Activated T-helper 2 cell treated with anti-CD3 and anti-CD28 coated beads, Interferon-gamma antibody, Interleukin-2, Interleukin-4, amounts not matched to agents 10 μg/mL and 5 μg/mL and 100 μg/mL, durations not matched to agents 14 hours and 24 hours and 36 hours (primary cell): ENCODE results near the gene SPATA7. TPM values are rescaled to one million over a fixed set of nuclear protein-coding genes. Genes with fewer than 3 reads are reported as not detected.

Experiments used
- DNase-seq: peaks from one replicate; pipeline ENCODE4 v3.0.0; 2021; ENCODE audit warnings: low spot score
- H3K27ac Mint-ChIP-seq: one replicate; pipeline ENCODE4 v1.8.0; 2021; ENCODE audit warnings: mixed read lengths
- H3K27me3 Mint-ChIP-seq: one replicate; pipeline ENCODE4 v1.8.0; 2021; ENCODE audit warnings: low read depth, mixed read lengths
- H3K36me3 Mint-ChIP-seq: one replicate; pipeline ENCODE4 v1.8.0; 2021; ENCODE audit warnings: low read depth, mixed read lengths
- H3K4me1 Mint-ChIP-seq: one replicate; pipeline ENCODE4 v1.8.0; 2021; ENCODE audit warnings: low read depth, mixed read lengths
- H3K4me3 Mint-ChIP-seq: one replicate; pipeline ENCODE4 v1.8.0; 2021; ENCODE audit warnings: low read depth, mild to moderate bottlenecking, moderate library complexity, mixed read lengths
- H3K9me3 Mint-ChIP-seq: one replicate; pipeline ENCODE4 v1.8.0; 2021; ENCODE audit warnings: mixed read lengths
- intact Hi-C: fragments of 100-400 bp; cut with micrococcal nuclease; formaldehyde crosslinking; loops from one replicate; pipeline ENCODE4 v1.15.1; 2023
- total RNA-seq: library from RNA; stranded (reverse); gene quantifications from 2 replicates; pipeline ENCODE4 v1.2.3, GENCODE V29; 2022

Gene SPATA7
- total RNA-seq, 1 donor from 2014 or later, result 3.1 TPM

GRCh38 chr14:88476825-88477224 lies 91.4 kb downstream of the SPATA7 start:
- no peaks in the 10 kb centered on the region for H3K4me1 Mint-ChIP-seq
- intact Hi-C loops, result no loop called here
- no peak overlapping the region for H3K4me3 Mint-ChIP-seq
- no peaks in the 10 kb centered on the region for H3K9me3 Mint-ChIP-seq
- H3K27me3 Mint-ChIP-seq, result no peaks in the 10 kb centered on the region
- DNase-seq, result no peak
- no peak overlapping the region for H3K27ac Mint-ChIP-seq
- H3K36me3 Mint-ChIP-seq, result no peaks in the 10 kb centered on the region

GRCh38 chr14:88477513-88478250 lies 92.2 kb downstream of the SPATA7 start:
- Mint-ChIP-seq H3K27ac (no peak overlapping the region), H3K36me3 (no peaks in the 10 kb centered on the region), H3K4me3 (no peak overlapping the region)

GRCh38 chr14:88478931-88479330 lies 93.5 kb downstream of the SPATA7 start:
- H3K36me3 Mint-ChIP-seq, result no peaks in the 10 kb centered on the region
- intact Hi-C loops, result no loop called here
- no peaks in the 10 kb centered on the region for H3K27me3 Mint-ChIP-seq
- H3K4me3 Mint-ChIP-seq, result no peak overlapping the region
- no peaks in the 10 kb centered on the region for H3K4me1 Mint-ChIP-seq
- H3K9me3 Mint-ChIP-seq, result no peaks in the 10 kb centered on the region
- no peak overlapping the region for H3K27ac Mint-ChIP-seq
- no peak for DNase-seq

More at GRCh38 chr14:88477513-88478250, 92.2 kb downstream of the SPATA7 start:
- Mint-ChIP-seq H3K27me3 (no peaks in the 10 kb centered on the region), H3K4me1 (no peaks in the 10 kb centered on the region), H3K9me3 (no peaks in the 10 kb centered on the region)
- DNase-seq, result no peak
- intact Hi-C loops, result no loop called here

- no peaks in the 10 kb centered on the region for H3K27me3 Mint-ChIP-seq
- H3K4me1 Mint-ChIP-seq, result no peaks in the 10 kb centered on the region
- intact Hi-C loops, result no loop called here
- no peak overlapping the region for H3K27ac Mint-ChIP-seq
- H3K36me3 Mint-ChIP-seq, result no peaks in the 10 kb centered on the region
- H3K4me3 Mint-ChIP-seq, result no peak overlapping the region
- no peaks in the 10 kb centered on the region for H3K9me3 Mint-ChIP-seq
- no peak for DNase-seq
Measured at GRCh38 chr14:88479574-88479987, 94.1 kb downstream of the SPATA7 start.

GRCh38 chr14:88481059-88481458 lies 95.6 kb downstream of the SPATA7 start:
- H3K4me1 Mint-ChIP-seq, result no peaks in the 10 kb centered on the region
- intact Hi-C loops, result no loop called here
- no peak overlapping the region for H3K27ac Mint-ChIP-seq
- DNase-seq, result no peak
- H3K4me3 Mint-ChIP-seq, result no peak overlapping the region
- no peaks in the 10 kb centered on the region for H3K36me3 Mint-ChIP-seq
- no peaks in the 10 kb centered on the region for H3K9me3 Mint-ChIP-seq
- peaks cover 5% of the 10 kb centered on the region for H3K27me3 Mint-ChIP-seq

- Mint-ChIP-seq H3K27me3 (peaks cover 5% of the 10 kb centered on the region), H3K4me3 (no peak overlapping the region), H3K27ac (no peak overlapping the region), H3K36me3 (no peaks in the 10 kb centered on the region), H3K4me1 (no peaks in the 10 kb centered on the region), H3K9me3 (no peaks in the 10 kb centered on the region)
- DNase-seq, result no peak
- intact Hi-C loops, result no loop called here
Measured at GRCh38 chr14:88481794-88482193, 96.3 kb downstream of the SPATA7 start.

GRCh38 chr14:88482524-88482923 lies 97.1 kb downstream of the SPATA7 start:
- Mint-ChIP-seq H3K9me3 (no peaks in the 10 kb centered on the region), H3K4me3 (no peak overlapping the region), H3K4me1 (no peaks in the 10 kb centered on the region), H3K27me3 (peaks cover 5% of the 10 kb centered on the region), H3K27ac (no peak overlapping the region), H3K36me3 (no peaks in the 10 kb centered on the region)
- intact Hi-C loops, result no loop called here
- DNase-seq, result no peak

Other genes starting within 250 kb of the SPATA7 start
- gene KCNK10, start 62.4 kb upstream of the SPATA7 start, total RNA-seq, result not detected in 2 replicates
- gene PTPN21, start 169.3 kb downstream of the SPATA7 start, total RNA-seq, result 0.32 and 0.34 TPM in 2 replicates
- 59.8 and 60.3 TPM in 2 replicates for gene ZC3H14, start 177.4 kb downstream of the SPATA7 start, total RNA-seq